Activated CD4-positive, alpha-beta memory T cell treated with anti-CD3 and anti-CD28 coated beads, Interleukin-2, amount 10 ng/mL, durations not matched to agents 7 days and 5 days (primary cell): ENCODE measurements around the gene CTF1. TPM values are rescaled to one million over a fixed set of nuclear protein-coding genes. Genes with fewer than 3 reads are reported as not detected.
A peak's percentile ranks its signal among the peaks of the same experiment; 100 is the strongest.

ENCODE experiments used
- CTCF ChIA-PET: fragments of 350-600 bp; sonication (Branson Sonifier 250); formaldehyde crosslinking; loops from one replicate; lab custom pipeline; 2021; ENCODE audit warnings: antibody characterized with exemption, inconsistent platforms; lab: Charles Lee
- POLR2A ChIA-PET: fragments of 350-600 bp; sonication (Branson Sonifier 250); formaldehyde crosslinking; loops from one replicate; lab custom pipeline; 2021; ENCODE audit warnings: antibody characterized with exemption; lab: Charles Lee
- DNase-seq: peaks from one replicate; pipeline ENCODE4 v3.0.0-alpha.2; 2020
- H3K27ac Mint-ChIP-seq: one replicate; pipeline ENCODE4 v1.8.0; 2021; ENCODE audit warnings: mild to moderate bottlenecking, mixed read lengths
- H3K27me3 Mint-ChIP-seq: one replicate; pipeline ENCODE4 v1.8.0; 2021; ENCODE audit warnings: mixed read lengths
- H3K36me3 Mint-ChIP-seq: one replicate; pipeline ENCODE4 v1.8.0; 2021; ENCODE audit warnings: low read depth, mixed read lengths
- H3K4me1 Mint-ChIP-seq: one replicate; pipeline ENCODE4 v1.8.0; 2021; ENCODE audit warnings: mixed read lengths
- H3K4me3 Mint-ChIP-seq: one replicate; pipeline ENCODE4 v1.8.0; 2021; ENCODE audit warnings: mild to moderate bottlenecking, mixed read lengths
- H3K9me3 Mint-ChIP-seq: one replicate; pipeline ENCODE4 v1.8.0; 2021; ENCODE audit warnings: mixed read lengths
- total RNA-seq, 2 experiments: library from RNA; stranded (reverse); gene quantifications; one replicate each; pipeline ENCODE4 v1.2.3, GENCODE V29; 2021

The CTF1 gene
- total RNA-seq, 2 experiments from 2014 or later, result 0.20 to 0.25 TPM

GRCh38 chr16:30921459-30921747, 25.0 kb downstream of the CTF1 start:
- Mint-ChIP-seq H3K27me3 (no peaks in the 10 kb centered on the region), H3K9me3 (no peaks in the 10 kb centered on the region), H3K4me1 (peaks cover 22% of the 10 kb centered on the region), H3K27ac (peak overlapping the region; percentile 98), H3K4me3 (peak overlapping the region; percentile 98), H3K36me3 (no peaks in the 10 kb centered on the region)
- CTCF ChIA-PET, result interaction anchor here (0.6 to 5.8 kb wide), 2 partner anchors 28 to 77 kb away, joined by 3 to 59 read pairs; no protein-coding TSS in a partner anchor
- no peak for DNase-seq
- POLR2A ChIA-PET, result no interaction called here

DNA sequence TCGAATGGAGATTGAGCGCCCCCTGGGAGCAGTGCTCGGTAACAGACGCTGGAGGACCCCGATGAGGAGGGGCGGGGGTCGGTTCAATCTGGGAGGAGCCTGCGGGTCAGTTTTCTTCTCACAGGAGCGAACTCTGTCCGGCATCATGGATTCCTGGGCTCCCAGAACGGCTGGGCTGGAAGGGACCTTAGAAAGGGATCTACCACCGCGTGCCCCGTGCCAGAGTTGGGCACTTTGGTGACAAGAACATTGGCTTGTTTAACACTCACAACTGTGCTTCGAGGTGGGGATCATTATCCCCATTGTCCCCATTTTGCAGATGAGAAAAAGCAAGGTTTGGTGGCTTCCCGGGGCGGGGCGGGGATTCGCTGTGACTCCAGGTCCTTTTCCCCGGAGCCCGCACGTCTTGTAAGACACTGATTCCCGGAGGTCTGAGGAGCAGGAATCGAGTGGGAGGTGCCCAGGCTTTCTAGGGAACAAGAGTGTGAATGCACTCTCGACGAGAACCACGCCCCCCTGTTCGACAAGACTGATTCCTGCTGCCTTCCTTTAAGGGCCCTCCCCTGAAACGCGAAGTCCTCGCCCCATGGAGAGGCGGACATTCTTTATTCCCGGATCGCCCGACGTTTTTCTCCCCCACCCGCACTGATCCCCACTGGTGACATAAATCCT, 25.5 kb downstream of the CTF1 start:
- H3K27me3 Mint-ChIP-seq, result no peaks in the 10 kb centered on the region
- H3K27ac Mint-ChIP-seq, result peak overlapping the region; percentile 98
- no peaks in the 10 kb centered on the region for H3K36me3 Mint-ChIP-seq
- H3K4me3 Mint-ChIP-seq, result peak overlapping the region; percentile 98
- peak; percentile 89 for DNase-seq
- no peaks in the 10 kb centered on the region for H3K9me3 Mint-ChIP-seq
- ChIA-PET CTCF (interaction anchor here (0.6 to 5.8 kb wide), 4 partner anchors 19 to 78 kb away, joined by 3 to 59 read pairs (median 12); no protein-coding TSS in a partner anchor), POLR2A (interaction anchor here (1.0 kb wide), 3 partner anchors 20 to 78 kb away, joined by 3 read pairs; no protein-coding TSS in a partner anchor)
- H3K4me1 Mint-ChIP-seq, result peaks cover 25% of the 10 kb centered on the region

DNA sequence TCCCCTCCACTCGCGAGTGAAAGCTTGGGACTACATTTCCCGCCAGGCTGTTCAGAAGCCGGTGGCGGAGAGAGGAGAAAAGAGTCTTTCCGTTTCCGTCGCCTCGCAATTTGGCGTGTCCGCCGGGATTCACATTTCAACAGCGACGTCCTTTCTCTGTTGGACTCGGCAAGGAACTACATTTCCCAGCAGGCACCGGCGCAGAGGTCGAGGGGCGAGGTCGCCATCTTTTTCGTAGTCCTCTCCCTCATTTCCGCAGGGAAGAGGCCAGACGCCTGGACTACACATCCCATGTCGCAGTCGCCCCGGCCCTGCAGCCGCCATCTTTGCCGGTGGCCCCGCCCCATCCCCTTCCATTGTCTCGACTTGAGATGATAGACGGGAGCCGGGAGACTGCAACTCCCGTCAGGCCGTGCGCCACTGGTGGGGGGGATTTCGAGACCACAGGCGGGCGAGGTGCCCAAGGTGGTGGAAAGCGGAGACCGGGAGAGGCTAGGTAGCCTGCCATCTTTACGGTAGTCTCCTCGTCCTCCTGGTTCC, 26.1 kb downstream of the CTF1 start:
- no peaks in the 10 kb centered on the region for H3K36me3 Mint-ChIP-seq
- H3K4me1 Mint-ChIP-seq, result peaks cover 25% of the 10 kb centered on the region
- H3K27me3 Mint-ChIP-seq, result no peaks in the 10 kb centered on the region
- H3K27ac Mint-ChIP-seq, result peak overlapping the region; percentile 98
- ChIA-PET CTCF (interaction anchor here (0.6 to 1.0 kb wide), 3 partner anchors 20 to 78 kb away, joined by 3 to 19 read pairs (median 4); no protein-coding TSS in a partner anchor), POLR2A (interaction anchor here (1.0 kb wide), 3 partner anchors 21 to 78 kb away, joined by 3 read pairs; no protein-coding TSS in a partner anchor)
- H3K9me3 Mint-ChIP-seq, result no peaks in the 10 kb centered on the region
- peak; percentile 100 for DNase-seq
- H3K4me3 Mint-ChIP-seq, result peak overlapping the region; percentile 98

- H3K9me3 Mint-ChIP-seq, result no peaks in the 10 kb centered on the region
- CTCF ChIA-PET, result no interaction called here
- H3K4me1 Mint-ChIP-seq, result peaks cover 25% of the 10 kb centered on the region
- H3K27me3 Mint-ChIP-seq, result no peaks in the 10 kb centered on the region
- peak; percentile 98 for DNase-seq
- H3K36me3 Mint-ChIP-seq, result no peaks in the 10 kb centered on the region
- H3K4me3 Mint-ChIP-seq, result peak overlapping the region; percentile 98
- POLR2A ChIA-PET, result interaction anchor here (1.0 kb wide), 1 partner anchor 110 kb away, joined by 3 read pairs; no protein-coding TSS in a partner anchor
- H3K27ac Mint-ChIP-seq, result peak overlapping the region; percentile 98
Observed at GRCh38 chr16:30922960-30923535, 26.6 kb downstream of the CTF1 start.

DNA sequence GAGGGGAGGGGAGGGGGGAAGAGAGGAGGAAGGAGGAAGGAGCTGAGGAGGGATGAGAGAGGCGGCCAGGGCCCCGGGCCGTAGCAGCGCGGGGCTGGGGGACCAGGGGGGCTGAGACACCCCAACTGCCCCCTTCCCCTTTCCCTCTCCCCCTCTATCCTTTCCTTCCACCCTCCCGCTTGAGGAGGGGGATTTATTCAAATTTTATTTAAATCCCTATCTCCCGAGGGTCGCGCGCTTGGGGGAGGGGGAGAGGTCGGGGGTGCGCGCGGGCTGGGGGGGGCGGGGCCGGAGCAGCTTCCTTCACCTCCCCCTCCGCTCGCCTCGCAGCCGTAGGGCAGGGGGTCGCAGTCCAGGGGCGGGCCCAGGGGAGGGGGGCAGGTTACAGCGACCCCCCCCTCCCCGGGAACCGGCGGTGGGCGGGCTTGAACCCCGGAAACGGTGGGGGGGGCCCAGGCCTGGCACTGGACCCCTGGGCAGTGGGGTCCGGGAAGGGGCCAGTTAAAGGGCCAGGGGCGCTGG, 27.2 kb downstream of the CTF1 start, which contains the start of gene FBXL19:
FBXL19 (plus strand) TSS at position 19 of the 522 bp plus-strand sequence. CDS start 2,183 bp downstream, outside the sequence.
- Mint-ChIP-seq H3K9me3 (no peaks in the 10 kb centered on the region), H3K4me3 (peak within 1 kb of the TSS; percentile 98), H3K27me3 (no peaks in the 10 kb centered on the region), H3K36me3 (no peaks in the 10 kb centered on the region), H3K27ac (peak within 1 kb of the TSS; percentile 98), H3K4me1 (peaks cover 25% of the 10 kb centered on the region)
- POLR2A ChIA-PET, result interaction anchor here (1.0 to 1.1 kb wide), 2 partner anchors 22 to 111 kb away, joined by 3 read pairs; no protein-coding TSS in a partner anchor
- peak; percentile 47 for DNase-seq
- CTCF ChIA-PET, result no interaction called here

DNA sequence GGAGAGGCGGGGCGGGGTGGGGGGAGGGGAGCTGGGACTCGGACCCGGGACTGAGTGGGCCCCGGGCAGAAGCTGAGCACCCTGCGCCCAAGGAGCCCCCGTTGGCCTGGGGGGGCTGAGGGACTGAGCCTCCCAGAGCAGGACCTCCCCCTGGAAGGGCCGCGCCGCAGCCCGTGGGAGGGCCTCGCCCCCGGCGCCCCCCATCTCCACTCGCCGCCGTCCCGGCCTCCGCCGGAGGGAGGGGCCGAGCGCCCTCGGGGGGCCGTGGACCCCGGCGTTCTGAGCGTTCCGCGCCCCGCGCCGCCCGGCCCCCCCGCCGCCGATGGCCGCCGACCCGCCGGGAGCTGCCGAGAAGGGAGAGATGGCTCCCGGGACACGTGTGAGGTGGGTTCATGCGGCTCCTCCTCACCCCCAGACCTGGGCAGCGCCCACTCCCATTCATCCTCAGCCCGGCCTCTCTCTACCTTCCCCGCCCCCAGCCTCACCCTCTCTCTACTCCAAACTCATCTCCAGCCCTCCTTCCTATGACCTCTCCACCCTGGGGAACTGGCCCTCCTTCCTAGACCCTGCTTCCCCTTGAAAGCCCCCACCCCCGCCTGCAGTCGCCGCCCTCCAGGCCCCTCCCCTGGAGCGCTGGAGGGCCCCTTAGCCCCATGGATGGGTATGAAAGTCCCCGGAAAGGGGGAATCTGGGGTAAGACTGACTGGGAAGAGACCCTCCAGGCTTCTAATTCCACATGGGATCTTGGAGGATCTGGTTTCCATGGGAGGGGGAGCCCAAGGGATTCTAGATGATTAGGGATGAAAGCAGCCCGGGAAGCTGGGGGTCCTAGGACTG, 27.9 kb downstream of the CTF1 start:
- CTCF ChIA-PET, result interaction anchor here (3.8 kb wide), 1 partner anchor 17 kb away, joined by 19 read pairs; no protein-coding TSS in a partner anchor
- H3K4me1 Mint-ChIP-seq, result peaks cover 25% of the 10 kb centered on the region
- no peak for DNase-seq
- no peaks in the 10 kb centered on the region for H3K36me3 Mint-ChIP-seq
- POLR2A ChIA-PET, result interaction anchor here (1.0 to 1.1 kb wide), 3 partner anchors 11 to 112 kb away, joined by 3 read pairs; no protein-coding TSS in a partner anchor
- H3K4me3 Mint-ChIP-seq, result peak overlapping the region; percentile 69
- no peaks in the 10 kb centered on the region for H3K9me3 Mint-ChIP-seq
- H3K27me3 Mint-ChIP-seq, result no peaks in the 10 kb centered on the region
- H3K27ac Mint-ChIP-seq, result no peak overlapping the region

DNA sequence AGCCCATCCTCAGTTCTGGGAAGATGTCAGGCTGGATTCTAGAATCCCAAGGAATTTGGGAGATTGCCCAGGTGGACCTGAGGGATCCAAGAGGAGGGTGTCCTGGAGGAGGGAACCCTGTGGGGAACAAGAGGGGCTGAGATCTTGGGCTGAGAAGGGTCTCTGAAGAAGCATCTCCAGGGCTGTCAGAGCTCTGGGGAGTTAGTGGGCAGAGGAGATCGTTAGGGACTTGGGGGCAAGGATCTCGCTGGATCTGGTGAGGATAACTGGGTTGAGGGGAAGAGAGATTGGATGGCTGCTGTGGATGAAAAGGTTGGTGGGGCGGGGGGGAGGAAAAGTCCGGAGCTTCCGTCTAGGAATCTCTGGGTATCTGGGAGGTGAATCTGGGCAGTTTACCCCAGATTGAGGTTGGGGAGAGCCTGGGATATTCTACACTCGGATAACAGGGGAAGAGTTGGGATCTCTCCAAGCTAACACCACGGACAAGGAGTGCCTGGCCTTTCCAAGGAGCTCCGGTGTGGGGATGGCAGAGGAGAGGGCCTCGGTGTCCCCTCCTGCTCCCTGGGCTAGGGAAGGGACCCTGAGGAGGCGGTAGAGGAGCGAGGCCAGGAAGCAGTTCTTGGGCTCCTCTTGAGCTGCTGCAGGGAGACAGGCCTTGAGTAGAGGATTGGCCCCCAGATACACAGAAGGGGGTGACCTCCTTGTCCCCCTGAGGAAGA, 28.7 kb downstream of the CTF1 start:
- H3K27ac Mint-ChIP-seq, result peak overlapping the region; percentile 32
- peaks cover 25% of the 10 kb centered on the region for H3K4me1 Mint-ChIP-seq
- no peak for DNase-seq
- POLR2A ChIA-PET, result interaction anchor here (1.1 kb wide), 2 partner anchors 10 to 23 kb away, joined by 3 read pairs; no protein-coding TSS in a partner anchor
- peak overlapping the region; percentile 69 for H3K4me3 Mint-ChIP-seq
- H3K27me3 Mint-ChIP-seq, result no peaks in the 10 kb centered on the region
- no peaks in the 10 kb centered on the region for H3K36me3 Mint-ChIP-seq
- CTCF ChIA-PET, result interaction anchor here (3.8 kb wide), 1 partner anchor 16 kb away, joined by 19 read pairs; no protein-coding TSS in a partner anchor
- no peaks in the 10 kb centered on the region for H3K9me3 Mint-ChIP-seq

GRCh38 chr16:30925632-30925987, 29.2 kb downstream of the CTF1 start:
- H3K36me3 Mint-ChIP-seq, result no peaks in the 10 kb centered on the region
- H3K27ac Mint-ChIP-seq, result no peak overlapping the region
- CTCF ChIA-PET, result interaction anchor here (3.8 kb wide), 1 partner anchor 15 kb away, joined by 19 read pairs; no protein-coding TSS in a partner anchor
- H3K27me3 Mint-ChIP-seq, result no peaks in the 10 kb centered on the region
- POLR2A ChIA-PET, result no interaction called here
- H3K4me3 Mint-ChIP-seq, result no peak overlapping the region
- DNase-seq, result no peak
- peaks cover 25% of the 10 kb centered on the region for H3K4me1 Mint-ChIP-seq
- no peaks in the 10 kb centered on the region for H3K9me3 Mint-ChIP-seq

GRCh38 chr16:30925995-30926811, 29.8 kb downstream of the CTF1 start:
- ChIA-PET CTCF (interaction anchor here (3.8 kb wide), 1 partner anchor 15 kb away, joined by 19 read pairs; no protein-coding TSS in a partner anchor), POLR2A (no interaction called here)
- H3K9me3 Mint-ChIP-seq, result no peaks in the 10 kb centered on the region
- no peak for DNase-seq
- H3K4me3 Mint-ChIP-seq, result peak overlapping the region; percentile 25
- no peaks in the 10 kb centered on the region for H3K36me3 Mint-ChIP-seq
- peak overlapping the region; percentile 18 for H3K27ac Mint-ChIP-seq
- no peaks in the 10 kb centered on the region for H3K27me3 Mint-ChIP-seq
- peaks cover 20% of the 10 kb centered on the region for H3K4me1 Mint-ChIP-seq

DNA sequence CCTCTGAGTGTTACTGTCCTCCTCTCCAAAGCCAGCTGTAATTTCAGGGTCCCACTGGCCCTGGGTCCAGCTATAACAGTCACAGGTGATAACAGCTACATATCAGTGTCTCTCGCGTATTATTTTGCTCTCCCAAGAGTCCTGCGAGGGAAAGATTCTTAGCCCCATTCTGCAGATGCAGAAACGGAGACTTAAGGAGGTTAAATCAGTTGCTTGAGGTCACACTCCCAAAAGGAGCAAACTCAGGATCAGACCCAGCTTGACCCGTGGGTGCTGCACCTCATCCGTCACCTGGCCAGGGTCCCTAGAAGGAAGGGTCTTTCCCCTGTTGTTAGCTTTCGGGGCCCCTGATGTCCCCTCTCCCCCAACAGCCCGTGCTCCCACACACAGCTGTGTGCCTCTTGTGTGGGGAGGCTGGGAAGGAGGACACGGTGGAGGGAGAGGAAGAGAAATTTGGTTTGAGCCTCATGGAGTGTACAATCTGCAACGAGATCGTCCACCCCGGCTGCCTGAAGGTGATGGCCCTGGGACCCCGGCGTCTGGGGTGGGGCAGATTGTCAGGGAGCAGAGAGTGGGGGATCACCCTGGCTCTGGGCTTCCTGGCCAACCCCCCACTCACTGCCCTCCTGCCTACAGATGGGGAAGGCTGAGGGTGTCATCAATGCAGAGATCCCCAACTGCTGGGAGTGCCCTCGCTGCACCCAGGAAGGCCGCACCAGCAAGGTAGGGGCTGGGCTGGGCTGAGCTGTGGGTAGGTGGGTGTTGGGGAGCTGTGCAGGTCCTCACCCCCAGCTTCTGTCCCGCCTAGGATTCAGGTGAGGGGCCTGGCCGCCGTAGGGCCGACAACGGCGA, 30.7 kb downstream of the CTF1 start:
- H3K4me1 Mint-ChIP-seq, result peaks cover 15% of the 10 kb centered on the region
- no peak for DNase-seq
- H3K4me3 Mint-ChIP-seq, result no peak overlapping the region
- no peaks in the 10 kb centered on the region for H3K27me3 Mint-ChIP-seq
- H3K27ac Mint-ChIP-seq, result peak overlapping the region; percentile 18
- peaks cover under 1% of the 10 kb centered on the region for H3K36me3 Mint-ChIP-seq
- ChIA-PET POLR2A (interaction anchor here (0.7 to 0.8 kb wide), 2 partner anchors 22 to 146 kb away, joined by 3 read pairs; no protein-coding TSS in a partner anchor), CTCF (interaction anchor here (1.0 to 3.8 kb wide), 2 partner anchors 14 to 26 kb away, joined by 3 to 19 read pairs; no protein-coding TSS in a partner anchor)
- no peaks in the 10 kb centered on the region for H3K9me3 Mint-ChIP-seq
